ENCODE data around the gene YPEL1. TPM values are rescaled to one million over a fixed set of nuclear protein-coding genes. Genes with fewer than 3 reads are reported as not detected.
"Not testable (repeated sequence)": the region's sequence is repeated elsewhere in the genome, so short reads cannot be mapped to it uniquely, and the experiment has no call there.

YPEL1 gene
- total and polyA plus RNA-seq, 4 donors: 0.83 to 4.8 (median 2.2) TPM

DNA sequence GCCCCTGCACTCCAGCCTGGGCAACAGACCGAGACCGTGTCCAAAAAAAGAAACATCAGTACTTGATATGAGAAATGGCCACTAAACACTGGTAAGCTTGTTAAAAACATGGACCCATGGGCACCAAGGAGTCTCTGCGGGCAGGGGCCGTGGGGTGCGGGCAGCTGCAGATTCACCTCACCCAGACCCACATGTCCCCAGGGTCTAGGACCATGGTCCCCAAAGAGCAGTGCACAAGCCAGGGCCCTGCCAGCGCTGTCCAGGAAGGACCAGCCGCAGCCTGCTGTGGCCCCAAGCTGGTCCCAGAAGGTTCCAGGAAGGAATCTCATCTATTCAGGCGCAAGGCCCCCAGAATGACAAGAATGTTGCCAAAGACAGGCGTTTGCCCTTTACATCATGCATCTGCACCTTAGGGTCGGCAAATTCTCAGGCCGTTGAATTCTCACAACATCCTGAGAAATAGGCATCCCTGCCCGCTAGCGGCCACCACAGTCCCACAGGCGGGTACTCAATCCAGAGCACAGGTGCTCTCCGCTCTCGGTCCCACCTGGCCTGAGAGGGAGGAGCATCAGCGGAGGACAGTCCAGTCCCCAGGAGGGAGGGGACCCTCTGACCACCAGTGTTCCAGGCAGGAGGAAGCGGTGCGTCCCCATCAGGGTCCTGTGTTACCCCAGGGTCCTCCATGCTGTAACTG lies 9.5 kb downstream of the YPEL1 start:
- no peak overlapping the region for H3K9ac ChIP-seq (ENCODE audit: low read depth in 1 of 2, low read length in 2 of 2)
- no peak overlapping the region for H3K4me3 ChIP-seq (ENCODE audit: low read depth in 1 of 3, low read length in 3 of 3)
- TF ChIP-seq TAF1 (conservative IDR thresholded peaks at IDR 0.05) (no peak), SP1 (IDR thresholded peaks at IDR 0.05) (no peak), FOXA1 (IDR thresholded peaks at IDR 0.05) (no peak), NR2F2 (IDR thresholded peaks at IDR 0.05) (no peak), EGR1 (IDR thresholded peaks at IDR 0.05; ENCODE audit: low read depth in 2 of 2) (no peak), RXRA (IDR thresholded peaks at IDR 0.05) (no peak), GABPA (IDR thresholded peaks at IDR 0.05 in 1 of 2, conservative IDR thresholded peaks at IDR 0.05 in 1 of 2) (no peak), RAD21 (IDR thresholded peaks at IDR 0.05) (no peak), HNF4A (conservative IDR thresholded peaks at IDR 0.05) (no peak), JUND (IDR thresholded peaks at IDR 0.05) (no peak)
- TF ChIP-seq, protein P1, sequence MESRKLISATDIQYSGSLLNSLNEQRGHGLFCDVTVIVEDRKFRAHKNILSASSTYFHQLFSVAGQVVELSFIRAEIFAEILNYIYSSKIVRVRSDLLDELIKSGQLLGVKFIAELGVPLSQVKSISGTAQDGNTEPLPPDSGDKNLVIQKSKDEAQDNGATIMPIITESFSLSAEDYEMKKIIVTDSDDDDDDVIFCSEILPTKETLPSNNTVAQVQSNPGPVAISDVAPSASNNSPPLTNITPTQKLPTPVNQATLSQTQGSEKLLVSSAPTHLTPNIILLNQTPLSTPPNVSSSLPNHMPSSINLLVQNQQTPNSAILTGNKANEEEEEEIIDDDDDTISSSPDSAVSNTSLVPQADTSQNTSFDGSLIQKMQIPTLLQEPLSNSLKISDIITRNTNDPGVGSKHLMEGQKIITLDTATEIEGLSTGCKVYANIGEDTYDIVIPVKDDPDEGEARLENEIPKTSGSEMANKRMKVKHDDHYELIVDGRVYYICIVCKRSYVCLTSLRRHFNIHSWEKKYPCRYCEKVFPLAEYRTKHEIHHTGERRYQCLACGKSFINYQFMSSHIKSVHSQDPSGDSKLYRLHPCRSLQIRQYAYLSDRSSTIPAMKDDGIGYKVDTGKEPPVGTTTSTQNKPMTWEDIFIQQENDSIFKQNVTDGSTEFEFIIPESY (IDR thresholded peaks at IDR 0.05): no peak
- TF ChIP-seq, protein P2, sequence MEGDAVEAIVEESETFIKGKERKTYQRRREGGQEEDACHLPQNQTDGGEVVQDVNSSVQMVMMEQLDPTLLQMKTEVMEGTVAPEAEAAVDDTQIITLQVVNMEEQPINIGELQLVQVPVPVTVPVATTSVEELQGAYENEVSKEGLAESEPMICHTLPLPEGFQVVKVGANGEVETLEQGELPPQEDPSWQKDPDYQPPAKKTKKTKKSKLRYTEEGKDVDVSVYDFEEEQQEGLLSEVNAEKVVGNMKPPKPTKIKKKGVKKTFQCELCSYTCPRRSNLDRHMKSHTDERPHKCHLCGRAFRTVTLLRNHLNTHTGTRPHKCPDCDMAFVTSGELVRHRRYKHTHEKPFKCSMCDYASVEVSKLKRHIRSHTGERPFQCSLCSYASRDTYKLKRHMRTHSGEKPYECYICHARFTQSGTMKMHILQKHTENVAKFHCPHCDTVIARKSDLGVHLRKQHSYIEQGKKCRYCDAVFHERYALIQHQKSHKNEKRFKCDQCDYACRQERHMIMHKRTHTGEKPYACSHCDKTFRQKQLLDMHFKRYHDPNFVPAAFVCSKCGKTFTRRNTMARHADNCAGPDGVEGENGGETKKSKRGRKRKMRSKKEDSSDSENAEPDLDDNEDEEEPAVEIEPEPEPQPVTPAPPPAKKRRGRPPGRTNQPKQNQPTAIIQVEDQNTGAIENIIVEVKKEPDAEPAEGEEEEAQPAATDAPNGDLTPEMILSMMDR (IDR thresholded peaks at IDR 0.05; ENCODE audit: low read depth, low read length, missing input control): no peak
- TF ChIP-seq, protein P3, sequence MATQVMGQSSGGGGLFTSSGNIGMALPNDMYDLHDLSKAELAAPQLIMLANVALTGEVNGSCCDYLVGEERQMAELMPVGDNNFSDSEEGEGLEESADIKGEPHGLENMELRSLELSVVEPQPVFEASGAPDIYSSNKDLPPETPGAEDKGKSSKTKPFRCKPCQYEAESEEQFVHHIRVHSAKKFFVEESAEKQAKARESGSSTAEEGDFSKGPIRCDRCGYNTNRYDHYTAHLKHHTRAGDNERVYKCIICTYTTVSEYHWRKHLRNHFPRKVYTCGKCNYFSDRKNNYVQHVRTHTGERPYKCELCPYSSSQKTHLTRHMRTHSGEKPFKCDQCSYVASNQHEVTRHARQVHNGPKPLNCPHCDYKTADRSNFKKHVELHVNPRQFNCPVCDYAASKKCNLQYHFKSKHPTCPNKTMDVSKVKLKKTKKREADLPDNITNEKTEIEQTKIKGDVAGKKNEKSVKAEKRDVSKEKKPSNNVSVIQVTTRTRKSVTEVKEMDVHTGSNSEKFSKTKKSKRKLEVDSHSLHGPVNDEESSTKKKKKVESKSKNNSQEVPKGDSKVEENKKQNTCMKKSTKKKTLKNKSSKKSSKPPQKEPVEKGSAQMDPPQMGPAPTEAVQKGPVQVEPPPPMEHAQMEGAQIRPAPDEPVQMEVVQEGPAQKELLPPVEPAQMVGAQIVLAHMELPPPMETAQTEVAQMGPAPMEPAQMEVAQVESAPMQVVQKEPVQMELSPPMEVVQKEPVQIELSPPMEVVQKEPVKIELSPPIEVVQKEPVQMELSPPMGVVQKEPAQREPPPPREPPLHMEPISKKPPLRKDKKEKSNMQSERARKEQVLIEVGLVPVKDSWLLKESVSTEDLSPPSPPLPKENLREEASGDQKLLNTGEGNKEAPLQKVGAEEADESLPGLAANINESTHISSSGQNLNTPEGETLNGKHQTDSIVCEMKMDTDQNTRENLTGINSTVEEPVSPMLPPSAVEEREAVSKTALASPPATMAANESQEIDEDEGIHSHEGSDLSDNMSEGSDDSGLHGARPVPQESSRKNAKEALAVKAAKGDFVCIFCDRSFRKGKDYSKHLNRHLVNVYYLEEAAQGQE (IDR thresholded peaks at IDR 0.05): no peak
- TF ChIP-seq, protein P4, sequence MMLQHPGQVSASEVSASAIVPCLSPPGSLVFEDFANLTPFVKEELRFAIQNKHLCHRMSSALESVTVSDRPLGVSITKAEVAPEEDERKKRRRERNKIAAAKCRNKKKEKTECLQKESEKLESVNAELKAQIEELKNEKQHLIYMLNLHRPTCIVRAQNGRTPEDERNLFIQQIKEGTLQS (IDR thresholded peaks at IDR 0.05): no peak
- no peaks in the 10 kb centered on the region for H3K36me3 ChIP-seq (ENCODE audit: control insufficient read depth in 4 of 4, insufficient read depth in 3 of 4, low read depth in 1 of 4, low read length in 3 of 4)
- H3K27me3 ChIP-seq (ENCODE audit: control insufficient read depth in 4 of 4, insufficient read depth in 4 of 4, low read length in 3 of 4): no peaks in the 10 kb centered on the region
- no peak for DNase-seq (ENCODE audit: low spot score)
- no peak overlapping the region for H3K27ac ChIP-seq (ENCODE audit: low read depth in 1 of 2, low read length in 2 of 2)
- H3K9me3 ChIP-seq (ENCODE audit: control insufficient read depth in 4 of 4, low read length in 3 of 4): no peaks in the 10 kb centered on the region
- 95% methylated on average over 19 of the region's 19 CpGs for WGBS
- H3K4me1 ChIP-seq (ENCODE audit: control insufficient read depth in 4 of 4, insufficient read depth in 4 of 4, low read length in 3 of 4): no peaks in the 10 kb centered on the region

DNA sequence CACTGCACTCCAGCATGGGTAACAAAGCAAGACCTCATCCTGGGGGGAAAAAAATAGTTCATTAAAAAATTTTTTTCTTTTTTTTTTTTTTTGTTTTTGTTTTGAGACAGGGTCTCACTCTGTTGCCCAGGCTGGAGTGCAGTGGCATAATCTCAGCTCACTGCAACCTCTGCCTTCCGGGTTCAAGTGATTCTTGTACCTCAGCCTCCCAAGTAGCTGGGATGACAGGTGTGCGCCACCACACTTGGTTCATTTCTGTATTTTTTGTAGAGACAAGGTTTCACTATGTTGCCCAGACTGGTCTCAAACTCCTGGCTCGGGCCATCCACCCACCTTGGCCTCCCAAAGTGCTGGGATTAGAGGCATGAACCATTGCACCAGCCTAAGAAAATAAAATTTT lies 11.1 kb downstream of the YPEL1 start:
- not testable (repeated sequence) for H3K4me3 ChIP-seq (ENCODE audit: low read depth in 1 of 3, low read length in 3 of 3); H3K36me3 ChIP-seq (ENCODE audit: control insufficient read depth in 4 of 4, insufficient read depth in 3 of 4, low read depth in 1 of 4, low read length in 3 of 4); H3K27me3 ChIP-seq (ENCODE audit: control insufficient read depth in 4 of 4, insufficient read depth in 4 of 4, low read length in 3 of 4); H3K9me3 ChIP-seq (ENCODE audit: control insufficient read depth in 4 of 4, low read length in 3 of 4); DNase-seq (ENCODE audit: low spot score); H3K9ac ChIP-seq (ENCODE audit: low read depth in 1 of 2, low read length in 2 of 2); H3K27ac ChIP-seq (ENCODE audit: low read depth in 1 of 2, low read length in 2 of 2); H3K4me1 ChIP-seq (ENCODE audit: control insufficient read depth in 4 of 4, insufficient read depth in 4 of 4, low read length in 3 of 4)
- WGBS: 96% methylated on average over 3 of the region's 3 CpGs

DNA sequence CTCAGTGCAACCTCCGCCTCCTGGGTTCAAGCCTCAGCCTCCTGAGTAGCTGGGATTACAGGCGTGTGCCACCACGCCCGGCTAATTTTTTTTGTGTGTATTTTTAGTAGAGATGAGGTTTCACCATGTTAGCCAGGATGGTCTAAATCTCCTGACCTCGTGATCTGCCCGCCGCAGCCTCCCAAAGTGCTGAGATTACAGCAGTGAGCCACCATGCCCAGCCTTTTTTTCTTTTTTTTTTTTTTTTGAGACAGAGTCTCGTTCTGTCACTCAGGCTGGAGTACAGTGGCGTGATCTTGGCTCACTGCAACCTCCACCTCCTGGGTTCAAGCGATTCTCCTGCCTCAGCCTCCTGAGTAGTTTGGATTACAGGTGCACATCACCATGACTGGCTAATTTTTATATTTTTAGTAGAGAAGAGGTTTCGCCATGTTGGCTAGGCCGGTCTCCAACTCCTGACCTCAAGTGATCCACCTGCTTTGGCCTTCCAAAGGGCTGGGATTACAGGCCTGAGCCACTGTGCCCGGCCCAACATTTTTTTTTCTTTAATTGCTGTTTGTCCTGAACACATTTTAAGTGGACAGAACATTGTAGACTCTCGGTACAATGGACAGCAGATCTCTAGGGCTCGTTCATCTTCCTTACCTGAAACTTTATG lies 14.3 kb downstream of the YPEL1 start:
- H3K27ac ChIP-seq (ENCODE audit: low read depth in 1 of 2, low read length in 2 of 2); H3K4me3 ChIP-seq (ENCODE audit: low read depth in 1 of 3, low read length in 3 of 3); H3K36me3 ChIP-seq (ENCODE audit: control insufficient read depth in 4 of 4, insufficient read depth in 3 of 4, low read depth in 1 of 4, low read length in 3 of 4); H3K4me1 ChIP-seq (ENCODE audit: control insufficient read depth in 4 of 4, insufficient read depth in 4 of 4, low read length in 3 of 4); H3K9me3 ChIP-seq (ENCODE audit: control insufficient read depth in 4 of 4, low read length in 3 of 4); H3K9ac ChIP-seq (ENCODE audit: low read depth in 1 of 2, low read length in 2 of 2); H3K27me3 ChIP-seq (ENCODE audit: control insufficient read depth in 4 of 4, insufficient read depth in 4 of 4, low read length in 3 of 4); DNase-seq (ENCODE audit: low spot score): not testable (repeated sequence)
- WGBS: 96% methylated on average over 15 of the region's 15 CpGs

DNA sequence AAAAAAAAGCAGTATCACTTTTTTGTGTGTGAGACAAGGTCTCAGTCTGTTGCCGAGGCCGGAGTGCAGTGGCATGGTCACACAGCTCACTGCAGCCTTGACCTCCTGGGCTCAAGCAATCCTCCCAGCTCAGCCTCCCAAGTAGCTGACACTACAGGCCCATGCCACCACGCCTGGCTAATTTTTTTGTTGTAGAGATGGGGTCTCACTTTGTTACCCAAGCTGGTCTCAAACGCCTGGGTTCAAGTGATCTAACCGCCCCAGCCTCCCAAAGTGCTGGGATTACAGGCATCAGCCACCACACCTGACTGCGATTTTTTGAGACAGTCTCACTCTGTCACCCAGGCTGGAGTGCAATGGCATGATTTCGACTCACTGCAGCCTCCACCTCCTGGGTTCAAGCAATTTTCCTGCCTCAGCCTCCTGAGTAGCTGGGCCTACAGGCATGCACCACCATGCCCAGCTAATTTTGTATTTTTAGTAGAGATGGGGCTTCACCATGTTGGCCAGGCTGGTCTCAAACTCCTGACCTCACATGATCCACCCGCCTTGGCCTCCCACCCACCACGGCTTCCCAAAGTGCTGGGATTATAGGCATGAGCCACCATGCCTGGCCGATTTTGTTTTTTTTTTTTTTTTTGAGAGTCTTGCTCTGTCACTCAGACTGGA lies 15.3 kb downstream of the YPEL1 start:
- not testable (repeated sequence) for H3K9ac ChIP-seq (ENCODE audit: low read depth in 1 of 2, low read length in 2 of 2)
- 95% methylated on average over 10 of the region's 10 CpGs for WGBS

More for the DNA sequence above, 15.3 kb downstream of the YPEL1 start:
- not testable (repeated sequence) for DNase-seq (ENCODE audit: low spot score); H3K27me3 ChIP-seq (ENCODE audit: control insufficient read depth in 4 of 4, insufficient read depth in 4 of 4, low read length in 3 of 4); H3K9me3 ChIP-seq (ENCODE audit: control insufficient read depth in 4 of 4, low read length in 3 of 4); H3K4me3 ChIP-seq (ENCODE audit: low read depth in 1 of 3, low read length in 3 of 3); H3K36me3 ChIP-seq (ENCODE audit: control insufficient read depth in 4 of 4, insufficient read depth in 3 of 4, low read depth in 1 of 4, low read length in 3 of 4); H3K27ac ChIP-seq (ENCODE audit: low read depth in 1 of 2, low read length in 2 of 2); H3K4me1 ChIP-seq (ENCODE audit: control insufficient read depth in 4 of 4, insufficient read depth in 4 of 4, low read length in 3 of 4)

Measured in liver (tissue), 9 donors.